Adrenal gland (tissue), 12 donors: Measurements from ENCODE around the gene DIP2C. TPM values are rescaled to one million over a fixed set of nuclear protein-coding genes. Genes with fewer than 3 reads are reported as not detected.
"Not testable (repeated sequence)": the region's sequence is repeated elsewhere in the genome, so short reads cannot be mapped to it uniquely, and the experiment has no call there.

Source experiments
- DNase-seq, 7 donors: peaks; one replicate each; pipeline ENCODE4 v3.0.0-alpha.2; 2019 to 2020
- H3K27ac ChIP-seq, 5 donors: fragments of 200-600 bp; sonication (generic) in 4 of 5; 1 replicate in 3 of 5; 2 replicates in 2 of 5; pipeline versions ENCODE4 v1.5.1 to v1.8.0; 2016 to 2020; ENCODE audit warnings: mild to moderate bottlenecking in 1 of 5
- H3K27me3 ChIP-seq: fragments of 200-600 bp; 2 replicates; pipeline ENCODE4 v1.8.0; 2021
- H3K36me3 ChIP-seq, 2 donors: fragments of 200-600 bp; replicated peaks in 1 of 2; 1 replicate in 1 of 2; 2 replicates in 1 of 2; pipeline versions ENCODE4 v1.5.1 to v1.8.0; 2018 to 2022
- H3K4me1 ChIP-seq, 2 donors: fragments of 200-600 bp; replicated peaks in 1 of 2; 1 replicate in 1 of 2; 2 replicates in 1 of 2; pipeline versions ENCODE4 v1.5.1 to v1.8.0; 2018 to 2021
- H3K4me3 ChIP-seq, 4 donors: fragments of 200-600 bp; sonication (generic) in 3 of 4; one replicate each; pipeline ENCODE4 v1.5.1; 2016 to 2018
- H3K9me3 ChIP-seq, 3 donors: fragments of 200-600 bp; sonication (generic) in 1 of 3; replicated peaks in 1 of 3; 1 replicate in 2 of 3; 2 replicates in 1 of 3; pipeline versions ENCODE4 v1.5.1 to v1.8.0; 2016 to 2021
- CTCF ChIP-seq, 6 experiments: fragments of 450-650 bp in 4 of 6; fragments of 200-600 bp in 2 of 6; sonication (generic) in 1 of 6; IDR thresholded peaks; 1 replicate in 5 of 6; 2 replicates in 1 of 6; pipeline versions ENCODE4 v1.5.1 to v1.8.0; 2016 to 2021; ENCODE audit warnings: antibody characterized with exemption in 6 of 6, mild to moderate bottlenecking in 2 of 6, moderate library complexity in 1 of 6
- POLR2A ChIP-seq, 2 donors: fragments of 450-650 bp; IDR thresholded peaks; one replicate each; pipeline ENCODE4 v1.6.1; 2017; ENCODE audit warnings: antibody characterized with exemption in 2 of 2, mild to moderate bottlenecking in 2 of 2, moderate library complexity in 1 of 2
- WGBS, 4 donors: extraction: QIAGEN DNeasy Blood & Tissue Kit in 2 of 4; methylation state at CpG; one replicate each; pipeline versions ENCODE4 v1.1.5 to v1.1.7; 2013 to 2017; 5-methylcytosine and 5-hydroxymethylcytosine counted together
- intact Hi-C, 2 donors: fragments of 100-400 bp; cut with DNase I; formaldehyde crosslinking; loops; one replicate each; pipeline versions ENCODE4 v1.14.1 to v1.15.0; 2022 to 2023
- polyA plus RNA-seq, 3 donors: library from polyadenylated mRNA; stranded (reverse); fragments of 200-250 nt in 2 of 3; fragments of 350-450 nt in 1 of 3; fragmentation: Illumina TruSeq in 1 of 3; extraction: RNeasy Lipid Tissue Mini Kit (QIAGEN cat#74804) in 1 of 3; gene quantifications; one replicate each; pipeline ENCODE4 v1.2.3, GENCODE V29; 2013 to 2014
- total RNA-seq, 9 donors: library from RNA; depleted of rRNA in 4 of 9; stranded (reverse); fragments of >200 nt in 4 of 9; fragments of 120-200 nt in 1 of 9; fragmentation: NEBNext Ultra II Directional in 1 of 9; extraction: Animal tissue kit (Norgen Biotek cat#: 25700) in 1 of 9; gene quantifications; one replicate each; pipeline versions ENCODE4 v1.1.0 to v1.2.4, GENCODE V29; 2013 to 2023
- donor health status: healthy with polysubstance abuse.
- donor health status: Bipolar disorder and iron deficiency.
- donor health status: DM: yes; HTN: yes; CAD: no.
- donor health status: DM: no; HTN: no; CAD: no.
- donor health status: DM: no; HTN: no; CAD: no.
- donor health status: DM: yes; HTN: yes; CAD: no.

Gene DIP2C
- total and polyA plus RNA-seq, 12 donors: 4.8 to 23.9 (median 19.7) TPM

GRCh38 chr10:435397-435796 is 254.1 kb downstream of the DIP2C start:
- Histone ChIP-seq H3K27me3 (no peaks in the 10 kb centered on the region), H3K36me3 (peaks cover 0 to 4% of the 10 kb centered on the region in 2 donors), H3K4me1 (no peaks in the 10 kb centered on the region), H3K9me3 (no peaks in the 10 kb centered on the region), H3K27ac (no peak overlapping the region), H3K4me3 (no peak overlapping the region)
- intact Hi-C loops: no loop called here
- WGBS, 4 donors: 88 to 93% (median 91%) methylated on average over 3 of the region's 3 CpGs
- no peak for DNase-seq
- TF ChIP-seq POLR2A (IDR thresholded peaks at IDR 0.05): no peak
- no peak for TF ChIP-seq CTCF (IDR thresholded peaks at IDR 0.05)

GRCh38 chr10:429696-430095 is 259.8 kb downstream of the DIP2C start:
- no peak for DNase-seq
- intact Hi-C loops: no loop called here
- H3K27me3 ChIP-seq: no peaks in the 10 kb centered on the region
- 91 to 99% (median 96%) methylated on average over 2 of the region's 2 CpGs for whole genome bisulfite sequencing, 4 donors
- H3K36me3 ChIP-seq: no peaks in the 10 kb centered on the region
- H3K9me3 ChIP-seq: no peaks in the 10 kb centered on the region
- H3K4me3 ChIP-seq: no peak overlapping the region
- no peaks in the 10 kb centered on the region for H3K4me1 ChIP-seq
- TF ChIP-seq POLR2A (IDR thresholded peaks at IDR 0.05): no peak
- TF ChIP-seq CTCF (IDR thresholded peaks at IDR 0.05): no peak
- H3K27ac ChIP-seq: no peak overlapping the region

- Histone ChIP-seq H3K27ac (no peak overlapping the region), H3K9me3 (no peaks in the 10 kb centered on the region), H3K36me3 (no peaks in the 10 kb centered on the region), H3K4me3 (no peak overlapping the region), H3K4me1 (no peaks in the 10 kb centered on the region), H3K27me3 (no peaks in the 10 kb centered on the region)
- no peak for DNase-seq
- TF ChIP-seq CTCF (IDR thresholded peaks at IDR 0.05): no peak
- TF ChIP-seq POLR2A (IDR thresholded peaks at IDR 0.05): no peak
- intact Hi-C loops: no loop called here
- 85 to 89% (median 86%) methylated on average over 9 of the region's 9 CpGs for WGBS, 4 donors
Measured at GRCh38 chr10:427761-428519, 261.5 kb downstream of the DIP2C start.

GRCh38 chr10:425365-425764 is 264.1 kb downstream of the DIP2C start:
- H3K27ac ChIP-seq, H3K27me3 ChIP-seq, intact Hi-C loops, H3K4me1 ChIP-seq, H3K9me3 ChIP-seq, DNase-seq, H3K36me3 ChIP-seq, H3K4me3 ChIP-seq: not testable (repeated sequence)
- WGBS, 4 donors: 97 to 98% (median 97%) methylated on average over 12 of the region's 12 CpGs

- H3K27me3 ChIP-seq, H3K27ac ChIP-seq, H3K9me3 ChIP-seq, H3K4me3 ChIP-seq, H3K4me1 ChIP-seq, DNase-seq, H3K36me3 ChIP-seq, intact Hi-C loops: not testable (repeated sequence)
- 76 to 94% (median 89%) methylated on average over 10 to 11 of the region's 11 CpGs for WGBS, 4 donors
Measured at GRCh38 chr10:424724-425123, 264.7 kb downstream of the DIP2C start.
